Hepatocyte (in vitro differentiated cells): ENCODE results near the gene PTPN11.

Source experiments
- CTCF ChIP-seq: fragments of 200-600 bp; sonication (generic); IDR thresholded peaks from 2 replicates; pipeline ENCODE4 v1.5.1; 2016; ENCODE audit warnings: antibody characterized with exemption, mild to moderate bottlenecking; ENCODE audit not compliant: poor library complexity
- EZH2 ChIP-seq: fragments of 200-600 bp; sonication (generic); IDR thresholded peaks from 2 replicates; pipeline ENCODE4 v1.6.1; 2016; ENCODE audit warnings: antibody characterized with exemption, mild to moderate bottlenecking, borderline replicate concordance

GRCh38 chr12:112480931-112481330 is 62.2 kb downstream of the PTPN11 start:
- no peak for TF ChIP-seq EZH2
- no peak for TF ChIP-seq CTCF
